Trophoblast cell (in vitro differentiated cells and primary cell): Measurements from ENCODE around the gene C19orf44. TPM values are rescaled to one million over a fixed set of nuclear protein-coding genes. Genes with fewer than 3 reads are reported as not detected.
"Not testable (repeated sequence)": the region's sequence is repeated elsewhere in the genome, so short reads cannot be mapped to it uniquely, and the experiment has no call there.

Experiments used
- DNase-seq, 2 donors: peaks; one replicate each; pipeline ENCODE4 v3.0.0-alpha.2; 2016
- H2AFZ ChIP-seq: 2 replicates; pipeline ENCODE4 v1.6.1; 2013; ENCODE audit warnings: low read length, moderate library complexity, mild to moderate bottlenecking; ENCODE audit not compliant: insufficient read depth, poor library complexity
- H2AK5ac ChIP-seq: 2 replicates; pipeline ENCODE4 v1.6.1; 2013; ENCODE audit warnings: mild to moderate bottlenecking, low read length
- H2BK120ac ChIP-seq: 2 replicates; pipeline ENCODE4 v1.6.1; 2013; ENCODE audit warnings: low read length, mild to moderate bottlenecking, moderate library complexity; ENCODE audit not compliant: insufficient read depth, poor library complexity
- H2BK12ac ChIP-seq: 2 replicates; pipeline ENCODE4 v1.6.1; 2013; ENCODE audit warnings: mild to moderate bottlenecking, low read length, moderate library complexity
- H2BK5ac ChIP-seq: 2 replicates; pipeline ENCODE4 v1.6.1; 2013; ENCODE audit warnings: low read length, low read depth, moderate library complexity, mild to moderate bottlenecking; ENCODE audit not compliant: poor library complexity
- H3K14ac ChIP-seq: 2 replicates; pipeline ENCODE4 v1.6.1; 2013; ENCODE audit warnings: mild to moderate bottlenecking, low read length
- H3K18ac ChIP-seq: 2 replicates; pipeline ENCODE4 v1.6.1; 2013; ENCODE audit warnings: mild to moderate bottlenecking, low read length
- H3K23ac ChIP-seq: 2 replicates; pipeline ENCODE4 v1.6.1; 2013; ENCODE audit warnings: low read length
- H3K27ac ChIP-seq: 2 replicates; pipeline ENCODE4 v1.5.1; 2013; ENCODE audit warnings: low read depth, mild to moderate bottlenecking, inconsistent platforms, low read length, moderate library complexity
- H3K27me3 ChIP-seq: 2 replicates; pipeline ENCODE4 v1.6.1; 2013; ENCODE audit warnings: inconsistent platforms, mild to moderate bottlenecking, low read length, moderate library complexity; ENCODE audit not compliant: insufficient read depth
- H3K36me3 ChIP-seq, 2 experiments: 1 replicate in 1 of 2; 2 replicates in 1 of 2; pipeline ENCODE4 v1.6.1; 2013; ENCODE audit warnings: low read length in 2 of 2, mild to moderate bottlenecking in 2 of 2, moderate library complexity in 1 of 2; ENCODE audit not compliant: insufficient read depth in 2 of 2, control insufficient read depth in 1 of 2
- H3K4ac ChIP-seq: 2 replicates; pipeline ENCODE4 v1.6.1; 2013; ENCODE audit warnings: low read depth, mild to moderate bottlenecking, low read length, moderate library complexity
- H3K4me1 ChIP-seq, 2 experiments: 1 replicate in 1 of 2; 2 replicates in 1 of 2; pipeline ENCODE4 v1.6.1; 2013; ENCODE audit warnings: low read length in 2 of 2, mild to moderate bottlenecking in 2 of 2, moderate library complexity in 1 of 2; ENCODE audit not compliant: insufficient read depth in 2 of 2, control insufficient read depth in 1 of 2
- H3K4me2 ChIP-seq: 2 replicates; pipeline ENCODE4 v1.6.1; 2013; ENCODE audit warnings: inconsistent platforms, mild to moderate bottlenecking, low read length, moderate library complexity
- H3K4me3 ChIP-seq: 2 replicates; pipeline ENCODE4 v1.5.1; 2013; ENCODE audit warnings: mild to moderate bottlenecking, low read depth, low read length, inconsistent platforms
- H3K79me1 ChIP-seq: one replicate; pipeline ENCODE4 v1.6.1; 2013; ENCODE audit warnings: low read length
- H3K79me2 ChIP-seq: 2 replicates; pipeline ENCODE4 v1.6.1; 2013; ENCODE audit warnings: low read length, mild to moderate bottlenecking; ENCODE audit not compliant: control insufficient read depth, insufficient read depth, poor library complexity
- H3K9ac ChIP-seq: 2 replicates; pipeline ENCODE4 v1.6.1; 2013; ENCODE audit warnings: mild to moderate bottlenecking, low read length
- H3K9me3 ChIP-seq: 2 replicates; pipeline ENCODE4 v1.6.1; 2013; ENCODE audit warnings: low read depth, mild to moderate bottlenecking, control low read depth, inconsistent platforms, low read length; ENCODE audit not compliant: insufficient read depth
- H4K12ac ChIP-seq: 2 replicates; pipeline ENCODE4 v1.6.1; 2013; ENCODE audit warnings: low read depth, mild to moderate bottlenecking, low read length, moderate library complexity
- H4K8ac ChIP-seq: 2 replicates; pipeline ENCODE4 v1.6.1; 2013; ENCODE audit warnings: low read depth, mild to moderate bottlenecking, low read length, moderate library complexity
- H4K91ac ChIP-seq: one replicate; pipeline ENCODE4 v1.6.1; 2013; ENCODE audit warnings: low read depth, mild to moderate bottlenecking, low read length, moderate library complexity
- WGBS: extraction: QIAGEN DNeasy Blood & Tissue Kit; methylation state at CpG from one replicate; pipeline ENCODE4 v1.1.7; 2013; ENCODE audit warnings: missing lambda C conversion rate; ENCODE audit not compliant: insufficient read length, insufficient coverage; ENCODE audit errors: extremely low coverage; 5-methylcytosine and 5-hydroxymethylcytosine counted together
- polyA plus RNA-seq: library from polyadenylated mRNA; stranded (reverse); fragments of 200-250 nt; gene quantifications from 2 replicates; pipeline ENCODE4 v1.2.3, GENCODE V29; 2013

The C19orf44 gene
- 2.6 and 2.7 TPM in 2 replicates for polyA plus RNA-seq

- Histone ChIP-seq H3K9me3 (peaks cover 2% of the 10 kb centered on the region), H2AFZ (peak within 1 kb of the TSS; percentile 94), H3K4me2 (peak within 1 kb of the TSS; percentile 97), H2BK5ac (peak within 1 kb of the TSS; percentile 60), H2BK12ac (no peak within 1 kb of the TSS), H4K91ac (peak within 1 kb of the TSS; percentile 92), H3K27me3 (no peaks in the 10 kb centered on the region), H3K27ac (peak within 1 kb of the TSS; percentile 22), H3K14ac (peak within 1 kb of the TSS; percentile 94), H3K36me3 (peaks cover 0 to 3% of the 10 kb centered on the region in 2 experiments), H3K18ac (peak within 1 kb of the TSS; percentile 81), H4K12ac (peak within 1 kb of the TSS; percentile 98), H4K8ac (peak within 1 kb of the TSS; percentile 99), H3K23ac (no peak within 1 kb of the TSS), H3K4ac (peak within 1 kb of the TSS; percentile 88), H3K79me2 (peaks cover 6% of the 10 kb centered on the region), H2BK120ac (peak within 1 kb of the TSS; percentile 71), H2AK5ac (peak within 1 kb of the TSS; percentile 45), H3K9ac (peak within 1 kb of the TSS; percentile 91), H3K4me3 (peak within 1 kb of the TSS; percentile 81), H3K4me1 (peaks cover 2 to 5% of the 10 kb centered on the region in 2 experiments), H3K79me1 (peaks cover 6% of the 10 kb centered on the region)
- DNase-seq = peak; percentile 100
- no CpG with 5 or more reads among the region's 52 CpGs for WGBS
Measured at GRCh38 chr19:16495982-16496612, at the start of gene C19orf44, which contains the start of gene CALR3. C19orf44 (plus strand) TSS chr19:16496394; CDS start chr19:16500793, 4,399 bp downstream. CALR3 (minus strand) TSS chr19:16496167; CDS start chr19:16496129, 38 bp downstream.

GRCh38 chr19:16446724-16447368 lies 49.3 kb upstream of the C19orf44 start:
- Histone ChIP-seq H3K36me3 (no peaks in the 10 kb centered on the region), H2AFZ (peak overlapping the region; percentile 46)

GRCh38 chr19:16448872-16449271 lies 47.3 kb upstream of the C19orf44 start:
- not testable (repeated sequence) for H4K8ac ChIP-seq, DNase-seq, H2BK120ac ChIP-seq, H3K27ac ChIP-seq, H3K9me3 ChIP-seq, H3K18ac ChIP-seq, H3K79me2 ChIP-seq, H3K23ac ChIP-seq, H3K4me2 ChIP-seq, H3K9ac ChIP-seq, H2AFZ ChIP-seq, H3K36me3 ChIP-seq, H4K12ac ChIP-seq, H4K91ac ChIP-seq, H3K27me3 ChIP-seq, H3K79me1 ChIP-seq, H2BK5ac ChIP-seq, H3K4me3 ChIP-seq, H3K14ac ChIP-seq, H2AK5ac ChIP-seq, H2BK12ac ChIP-seq
- Histone ChIP-seq H3K4me1 (peaks cover 26 to 30% of the 10 kb centered on the region in 2 experiments), H3K4ac (peak overlapping the region; percentile 35)
- WGBS = no CpG with 5 or more reads among the region's 3 CpGs

More at GRCh38 chr19:16446724-16447368, 49.3 kb upstream of the C19orf44 start:
- H3K4me3 ChIP-seq = no peak overlapping the region
- no peak overlapping the region for H2BK12ac ChIP-seq
- H3K14ac ChIP-seq = no peak overlapping the region
- peaks cover 26 to 32% of the 10 kb centered on the region in 2 experiments for H3K4me1 ChIP-seq
- H3K27me3 ChIP-seq = no peaks in the 10 kb centered on the region
- no CpG with 5 or more reads among the region's 9 CpGs for WGBS
- H2BK5ac ChIP-seq = no peak overlapping the region
- H3K79me2 ChIP-seq = peaks cover 5% of the 10 kb centered on the region
- H2AK5ac ChIP-seq = no peak overlapping the region
- peak overlapping the region; percentile 50 for H3K4ac ChIP-seq
- no peak overlapping the region for H4K91ac ChIP-seq
- no peak overlapping the region for H3K4me2 ChIP-seq
- H3K79me1 ChIP-seq = no peaks in the 10 kb centered on the region
- H3K9me3 ChIP-seq = peaks cover 2% of the 10 kb centered on the region
- H4K12ac ChIP-seq = no peak overlapping the region
- H3K27ac ChIP-seq = no peak overlapping the region
- H3K23ac ChIP-seq = no peak overlapping the region
- H4K8ac ChIP-seq = no peak overlapping the region
- H3K9ac ChIP-seq = no peak overlapping the region
- peak; percentile 93 to 97 for DNase-seq
- no peak overlapping the region for H2BK120ac ChIP-seq
- no peak overlapping the region for H3K18ac ChIP-seq

- no peak overlapping the region for H3K4me2 ChIP-seq
- H2AK5ac ChIP-seq = no peak overlapping the region
- WGBS = no CpG with 5 or more reads among the region's 6 CpGs
Measured at GRCh38 chr19:16449330-16449961, 46.7 kb upstream of the C19orf44 start.

More at GRCh38 chr19:16449330-16449961, 46.7 kb upstream of the C19orf44 start:
- peak overlapping the region; percentile 68 for H3K4ac ChIP-seq
- no peak overlapping the region for H3K27ac ChIP-seq
- peak; percentile 47 to 88 for DNase-seq
- no peak overlapping the region for H2BK5ac ChIP-seq
- H4K12ac ChIP-seq = no peak overlapping the region
- peaks cover 1% of the 10 kb centered on the region for H3K79me1 ChIP-seq
- no peak overlapping the region for H4K8ac ChIP-seq
- H3K4me3 ChIP-seq = no peak overlapping the region
- H3K4me1 ChIP-seq = peaks cover 32% of the 10 kb centered on the region in 2 experiments
- H3K23ac ChIP-seq = no peak overlapping the region
- H3K79me2 ChIP-seq = peaks cover 4% of the 10 kb centered on the region
- H3K27me3 ChIP-seq = no peaks in the 10 kb centered on the region
- H2BK12ac ChIP-seq = no peak overlapping the region
- H3K14ac ChIP-seq = no peak overlapping the region
- peaks cover 2% of the 10 kb centered on the region for H3K9me3 ChIP-seq
- no peak overlapping the region for H4K91ac ChIP-seq
- no peak overlapping the region for H3K18ac ChIP-seq
- no peak overlapping the region for H2BK120ac ChIP-seq
- H2AFZ ChIP-seq = no peak overlapping the region
- H3K36me3 ChIP-seq = no peaks in the 10 kb centered on the region
- no peak overlapping the region for H3K9ac ChIP-seq
